Measurements from ENCODE around the gene COA3.

COA3 gene

DNA sequence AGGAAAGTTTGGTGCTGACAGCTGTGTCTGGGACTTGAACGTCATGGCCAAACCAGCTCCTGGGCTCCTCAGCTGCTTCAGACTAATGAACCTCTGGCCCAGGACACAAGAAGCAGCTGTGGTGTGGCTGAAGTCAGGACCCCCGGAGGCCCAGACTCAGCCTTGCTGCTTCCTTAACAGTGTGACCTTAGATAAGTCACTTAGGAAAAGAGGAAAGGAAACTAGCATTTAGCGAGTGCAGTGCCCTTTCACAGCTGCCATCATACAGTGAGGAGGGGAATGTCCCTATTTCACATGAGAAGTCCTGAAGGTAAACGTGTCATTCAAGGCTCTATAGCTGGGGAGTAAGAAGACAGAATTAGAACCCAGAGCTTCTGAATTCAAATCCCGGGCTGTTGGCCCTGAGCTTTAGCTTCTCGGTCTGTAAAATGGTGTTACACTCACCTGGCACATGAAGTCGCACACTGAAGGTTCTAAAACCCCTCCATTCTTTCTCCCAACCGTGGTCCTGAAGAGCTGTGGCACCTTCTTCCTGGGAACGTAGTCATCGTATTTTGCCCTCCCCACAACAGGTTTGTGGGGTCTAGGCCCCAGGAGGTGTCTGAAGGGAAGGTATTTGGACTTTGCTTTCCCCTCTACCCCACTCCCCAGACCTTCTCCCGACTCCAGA is 38.4 kb downstream of the COA3 start:
- Mint-ChIP-seq H3K36me3 (ENCODE audit: low read depth) (no peaks in the 10 kb centered on the region), H3K27me3 (peaks cover 63% of the 10 kb centered on the region), H3K9me3 (no peaks in the 10 kb centered on the region), H3K4me3 (peak overlapping the region; percentile 51), H3K27ac (no peak overlapping the region), H3K4me1 (ENCODE audit: low read depth) (peaks cover 10% of the 10 kb centered on the region)

DNA sequence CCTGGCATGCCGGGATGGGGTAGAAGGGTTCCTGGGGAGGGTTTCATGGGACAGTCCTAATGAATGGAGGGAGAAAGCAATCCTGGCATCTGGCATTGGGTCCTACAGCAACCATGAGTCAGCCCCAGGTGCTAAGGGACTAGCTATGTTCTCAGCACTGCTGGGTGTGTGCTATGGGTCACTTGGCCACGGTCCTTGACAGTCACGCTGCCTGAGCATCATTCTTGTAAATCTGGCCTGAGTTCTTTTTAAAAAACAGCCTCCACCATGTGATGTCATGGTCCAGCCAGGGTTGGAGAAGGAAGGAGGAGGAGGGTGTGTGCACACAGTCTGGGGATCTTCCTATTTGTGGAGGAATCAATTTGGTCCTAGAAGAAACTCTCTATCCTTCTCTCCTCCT is 43.7 kb downstream of the COA3 start:
- H3K36me3 Mint-ChIP-seq (ENCODE audit: low read depth) = no peaks in the 10 kb centered on the region
- peaks cover 2% of the 10 kb centered on the region for H3K4me1 Mint-ChIP-seq (ENCODE audit: low read depth)
- no peak overlapping the region for H3K27ac Mint-ChIP-seq
- H3K27me3 Mint-ChIP-seq = peaks cover 51% of the 10 kb centered on the region
- H3K4me3 Mint-ChIP-seq = no peak overlapping the region
- no peaks in the 10 kb centered on the region for H3K9me3 Mint-ChIP-seq

DNA sequence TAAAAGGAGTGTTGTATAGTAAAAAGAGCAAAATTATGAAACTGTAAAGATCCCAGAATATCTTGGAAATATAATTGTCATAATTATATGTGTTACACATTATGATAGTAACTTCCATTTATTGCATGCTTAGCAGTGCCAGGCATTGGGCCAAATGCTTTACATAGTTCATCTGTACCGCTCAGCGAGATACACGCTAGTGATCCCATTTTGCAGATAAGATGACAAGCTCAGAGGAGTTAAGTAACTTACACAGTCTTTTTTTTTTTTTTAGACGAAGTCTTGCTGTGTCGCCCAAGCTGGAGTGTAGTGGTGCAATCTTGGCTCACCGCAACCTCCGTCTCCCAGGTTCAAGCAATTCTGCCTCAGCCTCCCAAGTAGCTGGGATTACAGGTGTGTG is 46.9 kb downstream of the COA3 start:
- Mint-ChIP-seq H3K36me3 (ENCODE audit: low read depth) (no peaks in the 10 kb centered on the region), H3K4me3 (no peak overlapping the region), H3K4me1 (ENCODE audit: low read depth) (no peaks in the 10 kb centered on the region), H3K9me3 (no peaks in the 10 kb centered on the region), H3K27me3 (peaks cover 39% of the 10 kb centered on the region), H3K27ac (no peak overlapping the region)

DNA sequence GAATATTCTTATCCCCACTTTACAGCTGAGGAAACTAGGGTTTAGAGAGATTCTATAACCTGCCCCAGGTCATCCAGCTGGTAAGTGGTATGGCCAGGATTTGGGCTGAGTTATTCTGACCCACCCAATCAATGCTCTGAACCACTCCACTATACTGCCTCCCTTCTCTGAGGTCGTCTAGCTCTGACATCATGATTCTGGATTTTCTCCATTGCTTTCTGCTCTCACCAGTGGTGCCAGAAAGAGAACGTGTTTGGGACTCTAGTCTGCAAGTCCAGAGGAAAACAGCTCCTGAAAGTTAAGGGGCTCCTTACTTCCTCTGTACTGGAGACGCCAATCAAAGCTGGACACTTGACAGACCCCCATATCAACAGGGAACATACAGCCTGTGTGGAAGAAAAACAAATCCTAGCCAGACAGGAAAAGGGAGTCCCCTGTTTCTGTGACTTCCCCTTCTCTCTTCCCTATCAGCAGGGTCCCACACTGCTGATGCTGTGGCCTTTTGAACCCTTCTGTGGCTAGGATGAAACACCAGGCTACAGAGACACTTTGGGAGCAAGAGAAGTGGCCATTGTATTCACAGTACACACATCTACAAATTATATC is 47.7 kb downstream of the COA3 start:
- H3K4me3 Mint-ChIP-seq = no peak overlapping the region
- peaks cover 38% of the 10 kb centered on the region for H3K27me3 Mint-ChIP-seq
- no peaks in the 10 kb centered on the region for H3K4me1 Mint-ChIP-seq (ENCODE audit: low read depth)
- H3K27ac Mint-ChIP-seq = no peak overlapping the region
- H3K9me3 Mint-ChIP-seq = no peaks in the 10 kb centered on the region
- no peaks in the 10 kb centered on the region for H3K36me3 Mint-ChIP-seq (ENCODE audit: low read depth)

DNA sequence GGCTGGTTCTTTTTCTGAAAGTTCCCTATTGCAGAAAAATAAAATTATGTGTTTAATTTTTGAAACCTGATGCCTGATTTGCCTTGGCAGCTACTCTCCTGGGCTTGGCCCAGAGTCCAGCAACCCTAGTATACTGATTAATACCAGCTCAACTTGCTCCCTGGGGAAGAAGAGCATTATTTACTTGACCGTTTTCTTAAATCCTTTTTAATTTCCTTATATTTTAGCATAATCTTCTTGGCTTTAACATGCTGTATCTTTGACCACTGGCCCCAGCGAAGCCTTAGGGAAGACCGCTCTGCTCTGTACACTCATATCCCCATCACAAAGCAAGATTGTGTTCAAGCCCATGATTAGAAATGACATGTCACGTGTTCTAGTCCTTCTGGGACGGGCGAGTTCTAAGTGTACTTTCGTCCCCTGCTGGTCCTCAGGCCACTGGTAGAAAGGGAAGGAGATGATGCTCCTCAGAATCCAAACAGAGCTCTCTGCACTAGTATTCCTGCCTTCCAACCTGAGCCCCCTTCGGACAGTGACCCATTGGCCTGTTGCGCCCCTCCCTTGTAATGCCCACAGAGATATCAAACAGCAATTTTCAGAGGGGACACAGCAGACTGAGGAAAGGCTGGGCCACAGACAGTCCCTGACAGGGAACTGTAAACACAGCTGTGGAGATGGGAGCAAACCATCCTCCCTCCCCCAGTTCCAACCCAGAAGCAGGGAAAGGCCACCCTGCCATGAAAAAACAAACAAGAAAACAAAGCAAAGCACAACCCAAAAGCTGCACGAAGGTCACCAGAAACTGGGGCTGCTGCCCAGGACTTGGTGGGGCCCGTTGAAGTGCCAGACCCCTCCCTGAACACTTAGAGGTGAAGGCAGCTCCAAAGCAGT is 49.4 kb downstream of the COA3 start:
- H3K9me3 Mint-ChIP-seq = no peaks in the 10 kb centered on the region
- peaks cover 7% of the 10 kb centered on the region for H3K4me1 Mint-ChIP-seq (ENCODE audit: low read depth)
- no peaks in the 10 kb centered on the region for H3K36me3 Mint-ChIP-seq (ENCODE audit: low read depth)
- no peak overlapping the region for H3K4me3 Mint-ChIP-seq
- peaks cover 26% of the 10 kb centered on the region for H3K27me3 Mint-ChIP-seq
- no peak overlapping the region for H3K27ac Mint-ChIP-seq

DNA sequence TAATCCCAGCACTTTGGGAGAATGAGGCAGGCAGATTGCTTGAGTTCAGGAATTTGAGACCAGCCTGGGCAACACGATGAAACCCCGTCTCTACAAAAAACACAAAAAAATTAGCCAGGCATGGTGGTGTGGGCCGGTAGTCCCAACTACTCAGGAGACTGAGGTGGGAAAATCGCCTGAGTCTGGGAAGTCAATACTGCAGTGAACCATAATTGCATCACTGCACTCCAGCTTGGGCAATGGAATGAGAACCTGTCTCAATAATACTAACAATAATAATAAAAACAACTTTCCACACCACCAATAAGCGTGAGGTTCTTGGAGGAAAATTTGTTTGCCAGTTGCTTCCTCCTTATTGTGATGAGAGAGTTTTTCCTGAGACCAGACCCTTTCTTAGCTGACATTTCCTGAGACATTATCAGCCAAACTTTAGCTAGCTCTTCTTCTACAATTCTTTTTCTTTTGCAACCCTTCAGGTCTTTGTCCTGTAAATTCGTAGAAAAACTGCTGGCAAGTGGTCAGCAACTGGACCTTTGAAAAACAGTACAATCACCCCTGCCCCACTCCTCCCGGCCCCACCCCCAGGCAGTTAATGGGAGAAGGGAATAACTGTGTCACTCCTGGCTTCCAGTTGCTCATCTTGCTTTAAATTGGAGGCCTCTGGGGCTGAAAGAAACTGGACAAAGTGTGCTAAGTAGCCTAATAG is 50.1 kb downstream of the COA3 start:
- Mint-ChIP-seq H3K27me3 (peaks cover 22% of the 10 kb centered on the region), H3K4me3 (no peak overlapping the region), H3K4me1 (ENCODE audit: low read depth) (peaks cover 15% of the 10 kb centered on the region), H3K36me3 (ENCODE audit: low read depth) (no peaks in the 10 kb centered on the region), H3K27ac (no peak overlapping the region), H3K9me3 (no peaks in the 10 kb centered on the region)

Measured in stimulated activated naive CD8-positive, alpha-beta T cell treated with anti-CD3 and anti-CD28 coated beads, Interleukin-15, Interleukin-2, amounts not matched to agents 100 ng/mL and 50 ng/mL, for 24 hours (primary cell).